HG02970 (cell line): ENCODE measurements around the gene ANGPTL8.

Experiments used
- ATAC-seq: cut with Tn5 transposase; IDR thresholded peaks from one replicate; pipeline ENCODE4 v1.9.1; 2021; ENCODE audit warnings: mild to moderate bottlenecking, moderate library complexity, moderate number of reproducible peaks; ENCODE audit not compliant: unreplicated experiment, low FRiP score

Gene ANGPTL8

DNA sequence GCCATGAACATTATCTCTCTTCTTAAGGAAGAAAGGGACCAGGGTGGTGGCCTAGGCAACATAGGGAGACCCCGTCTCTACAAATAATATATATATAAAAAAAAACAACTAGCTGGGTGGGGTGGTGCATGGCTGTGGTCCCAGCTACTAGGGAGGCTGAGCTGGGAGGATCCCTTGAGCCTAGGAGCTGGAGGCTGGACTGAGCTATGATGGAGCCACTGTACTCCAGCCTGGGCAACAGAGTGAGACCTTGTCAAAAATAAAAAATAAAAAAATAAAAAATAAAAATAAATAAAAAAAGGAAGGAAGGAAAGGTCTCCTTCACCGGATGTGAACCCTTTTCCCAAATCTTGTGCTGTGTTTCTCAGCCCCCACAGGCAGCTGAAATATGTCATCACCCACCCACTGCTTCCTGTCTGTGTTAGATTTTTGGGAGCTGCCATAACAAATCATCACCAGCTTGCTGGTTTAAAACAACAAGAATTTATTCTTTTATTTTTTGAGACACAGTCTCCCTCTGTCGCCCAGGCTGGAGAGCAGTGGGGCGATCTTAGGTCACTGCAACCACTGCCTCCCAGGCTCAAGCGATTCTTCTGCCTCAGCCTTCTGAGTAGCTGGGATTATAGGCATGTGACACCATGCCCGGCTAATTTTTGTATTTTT is 47.0 kb downstream of the ANGPTL8 start:
- no peak for ATAC-seq

GRCh38 chr19:11288349-11288748 is 48.9 kb downstream of the ANGPTL8 start:
- ATAC-seq = no peak

DNA sequence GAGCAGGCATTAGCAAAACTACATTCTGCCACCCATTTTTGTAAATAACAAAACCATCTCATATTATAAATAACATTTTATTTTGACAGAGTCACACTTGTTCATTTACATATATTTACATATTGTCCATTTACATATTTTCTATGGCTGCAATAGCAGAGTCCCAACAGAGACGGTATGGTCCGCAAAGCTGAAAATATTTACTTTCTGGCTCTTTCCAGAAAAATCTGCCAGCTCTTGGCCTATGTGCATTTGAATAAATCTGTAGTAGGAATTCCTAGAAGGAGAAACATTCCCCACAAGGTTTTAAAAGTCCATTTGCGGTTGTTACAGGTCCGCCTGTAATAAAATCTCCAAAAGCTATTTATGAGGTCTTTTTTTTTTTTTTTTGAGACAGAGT is 50.8 kb downstream of the ANGPTL8 start:
- ATAC-seq = no peak

- ATAC-seq = no peak
Measured at GRCh38 chr19:11291415-11291814, 52.0 kb downstream of the ANGPTL8 start.
